Mesenchymal stem cell (in vitro differentiated cells and primary cell): Measurements from ENCODE around the gene MED29.

ENCODE experiments used
- DNase-seq: peaks from one replicate; pipeline ENCODE4 v3.0.0-alpha.2; 2013
- H2AFZ ChIP-seq: one replicate; pipeline ENCODE4 v1.6.1; 2013; ENCODE audit warnings: low read depth, mild to moderate bottlenecking, control low read depth, inconsistent platforms, low read length, moderate library complexity
- H2AK5ac ChIP-seq: 2 replicates; pipeline ENCODE4 v1.6.1; 2013; ENCODE audit warnings: low read length, moderate library complexity, mild to moderate bottlenecking, inconsistent platforms; ENCODE audit not compliant: severe bottlenecking
- H2BK120ac ChIP-seq: one replicate; pipeline ENCODE4 v1.6.1; 2013; ENCODE audit warnings: low read depth, mild to moderate bottlenecking, inconsistent platforms, low read length, moderate library complexity
- H2BK12ac ChIP-seq, 2 experiments: one replicate each; pipeline ENCODE4 v1.6.1; 2013; ENCODE audit warnings: inconsistent platforms in 2 of 2, low read length in 2 of 2, mild to moderate bottlenecking in 2 of 2, moderate library complexity in 2 of 2, control low read depth in 1 of 2
- H2BK15ac ChIP-seq: one replicate; pipeline ENCODE4 v1.6.1; 2013; ENCODE audit warnings: mild to moderate bottlenecking, low read depth, inconsistent platforms; ENCODE audit not compliant: poor library complexity, severe bottlenecking
- H2BK5ac ChIP-seq: 2 replicates; pipeline ENCODE4 v1.6.1; 2013; ENCODE audit warnings: low read depth, mild to moderate bottlenecking, low read length, control low read depth, inconsistent platforms; ENCODE audit not compliant: poor library complexity, severe bottlenecking
- H3K14ac ChIP-seq, 2 experiments: one replicate each; pipeline ENCODE4 v1.6.1; 2013; ENCODE audit warnings: inconsistent platforms in 2 of 2, low read length in 2 of 2, control low read depth in 1 of 2, mild to moderate bottlenecking in 1 of 2, moderate library complexity in 1 of 2
- H3K18ac ChIP-seq, 2 experiments: one replicate each; pipeline ENCODE4 v1.6.1; 2013; ENCODE audit warnings: inconsistent platforms in 2 of 2, low read length in 2 of 2, control low read depth in 1 of 2, low read depth in 1 of 2, mild to moderate bottlenecking in 1 of 2
- H3K23ac ChIP-seq, 2 experiments: one replicate each; pipeline ENCODE4 v1.6.1; 2013; ENCODE audit warnings: inconsistent platforms in 2 of 2, low read length in 2 of 2, mild to moderate bottlenecking in 2 of 2, moderate library complexity in 2 of 2, control low read depth in 1 of 2
- H3K27ac ChIP-seq: 2 replicates; pipeline ENCODE4 v1.5.1; 2013; ENCODE audit warnings: mild to moderate bottlenecking, moderate library complexity, low read length, control low read depth, inconsistent platforms; ENCODE audit not compliant: poor library complexity, severe bottlenecking
- H3K27me3 ChIP-seq, 2 experiments: 2 replicates each; pipeline versions ENCODE4 v1.6.1 to v1.7.0; 2013; ENCODE audit warnings: low read length in 2 of 2, mild to moderate bottlenecking in 2 of 2, moderate library complexity in 2 of 2, control low read depth in 1 of 2, inconsistent platforms in 1 of 2; ENCODE audit not compliant: control insufficient read depth in 1 of 2, insufficient read depth in 1 of 2
- H3K36me3 ChIP-seq, 2 experiments: 2 replicates each; pipeline versions ENCODE4 v1.6.1 to v1.7.0; 2013; ENCODE audit warnings: low read length in 2 of 2, control low read depth in 1 of 2, inconsistent platforms in 1 of 2, low read depth in 1 of 2, mild to moderate bottlenecking in 1 of 2; ENCODE audit not compliant: insufficient read depth in 2 of 2, control insufficient read depth in 1 of 2
- H3K4ac ChIP-seq, 2 experiments: one replicate each; pipeline ENCODE4 v1.6.1; 2013; ENCODE audit warnings: inconsistent platforms in 2 of 2, low read length in 2 of 2, mild to moderate bottlenecking in 2 of 2, moderate library complexity in 2 of 2, control low read depth in 1 of 2, low read depth in 1 of 2
- H3K4me1 ChIP-seq: 2 replicates; pipeline ENCODE4 v1.6.1; 2013; ENCODE audit warnings: low read depth, low read length, control low read depth; ENCODE audit not compliant: control insufficient read depth, insufficient read depth
- H3K4me2 ChIP-seq: 2 replicates; pipeline ENCODE4 v1.6.1; 2013; ENCODE audit warnings: low read length, mild to moderate bottlenecking, inconsistent platforms; ENCODE audit not compliant: poor library complexity, severe bottlenecking
- H3K4me3 ChIP-seq, 2 experiments: 2 replicates each; pipeline versions ENCODE4 v1.5.1 to v1.7.0; 2013; ENCODE audit warnings: low read length in 2 of 2, mild to moderate bottlenecking in 2 of 2, control low read depth in 1 of 2, low read depth in 1 of 2; ENCODE audit not compliant: insufficient read depth in 1 of 2
- H3K79me1 ChIP-seq: replicated peaks from 2 replicates; pipeline ENCODE4 v1.6.1; 2013; ENCODE audit warnings: mild to moderate bottlenecking, control low read depth, low read length, inconsistent platforms; ENCODE audit not compliant: poor library complexity, severe bottlenecking
- H3K9ac ChIP-seq: 2 replicates; pipeline ENCODE4 v1.7.0; 2013; ENCODE audit warnings: mild to moderate bottlenecking, low read length, moderate library complexity
- H3K9me3 ChIP-seq: 2 replicates; pipeline ENCODE4 v1.7.0; 2013; ENCODE audit warnings: mild to moderate bottlenecking, low read length; ENCODE audit not compliant: control insufficient read depth
- H4K8ac ChIP-seq: one replicate; pipeline ENCODE4 v1.6.1; 2013; ENCODE audit warnings: inconsistent platforms, mild to moderate bottlenecking, low read length, moderate library complexity
- H4K91ac ChIP-seq: one replicate; pipeline ENCODE4 v1.6.1; 2013; ENCODE audit warnings: mild to moderate bottlenecking, low read length, inconsistent platforms
- WGBS: methylation state at CpG from one replicate; pipeline ENCODE4 v1.1.7; 2013; ENCODE audit warnings: mixed read lengths; 5-methylcytosine and 5-hydroxymethylcytosine counted together

MED29 gene

DNA sequence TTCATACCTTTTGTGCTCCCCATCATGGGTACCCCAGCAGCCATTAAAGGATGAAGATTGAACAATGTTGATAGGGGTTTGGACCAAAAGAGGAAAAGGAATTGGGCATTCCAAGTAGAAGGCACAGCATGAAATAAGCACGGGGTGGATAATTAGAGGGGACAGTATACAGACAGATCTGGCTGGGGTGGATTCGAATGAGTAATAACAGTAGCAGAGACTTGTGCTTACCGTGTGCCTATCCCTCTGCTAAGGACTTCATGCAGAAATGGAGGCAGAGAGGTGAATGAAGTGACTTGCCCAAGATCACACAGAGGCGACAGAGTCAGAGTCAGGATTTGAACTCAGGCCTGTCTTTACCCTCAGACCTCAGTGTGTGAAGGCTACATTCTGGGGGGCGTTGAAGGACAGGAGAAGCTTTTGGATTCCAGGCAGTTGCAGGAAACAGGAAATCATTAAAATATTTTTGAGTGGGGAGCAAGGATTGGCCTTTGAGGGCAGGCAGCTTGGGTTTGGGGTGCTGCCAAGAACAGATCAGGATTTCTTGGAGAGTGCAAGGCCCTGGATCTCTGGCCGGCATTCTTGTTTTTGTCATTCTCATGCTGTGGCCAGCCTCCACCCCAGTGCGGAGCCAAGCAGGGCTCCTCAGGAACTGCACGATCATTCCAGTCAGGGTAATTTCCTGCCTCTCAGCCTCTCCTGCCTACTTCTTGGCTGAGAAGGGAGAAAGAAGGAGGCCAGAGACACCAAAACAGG is 19.0 kb upstream of the MED29 start:
- H3K9me3 ChIP-seq = no peaks in the 10 kb centered on the region
- H3K27ac ChIP-seq = no peak overlapping the region
- 64% methylated on average over 7 of the region's 8 CpGs for WGBS

DNA sequence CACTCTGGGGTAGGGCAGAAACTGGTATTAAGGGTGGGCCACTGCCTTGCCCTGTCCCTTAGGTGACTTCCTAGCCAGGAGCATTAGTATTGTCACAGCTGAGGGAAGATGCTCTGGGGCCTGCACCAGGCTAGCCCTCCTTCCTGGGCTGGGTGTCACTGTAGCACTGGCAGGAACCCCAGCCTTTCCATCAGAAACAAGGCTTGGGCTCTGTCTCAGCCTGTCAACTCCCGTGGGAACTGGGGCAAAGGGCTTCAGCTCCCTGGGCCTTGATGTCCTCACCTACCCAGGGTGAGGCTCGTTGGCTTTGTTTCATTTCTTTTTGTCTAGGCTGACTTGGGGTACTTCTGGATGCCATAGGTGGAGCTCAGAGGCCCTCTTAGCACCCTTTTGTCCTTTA is 18.2 kb upstream of the MED29 start:
- Histone ChIP-seq H2BK15ac (no peak overlapping the region), H3K79me1 (peaks cover 54% of the 10 kb centered on the region)

More for the DNA sequence above, 19.0 kb upstream of the MED29 start:
- Histone ChIP-seq H3K4me3 (no peak overlapping the region), H3K23ac (no peak overlapping the region), H3K4me2 (no peak overlapping the region), H3K79me1 (peaks cover 52% of the 10 kb centered on the region), H4K8ac (peak overlapping the region; percentile 27), H2BK5ac (no peak overlapping the region), H2AK5ac (no peak overlapping the region), H3K36me3 (peaks cover 59 to 77% of the 10 kb centered on the region in 2 experiments), H3K4me1 (peaks cover 3% of the 10 kb centered on the region), H3K27me3 (no peaks in the 10 kb centered on the region), H3K18ac (no peak overlapping the region), H3K9ac (peak overlapping the region; percentile 89), H2BK120ac (no peak overlapping the region), H2BK15ac (no peak overlapping the region), H2AFZ (no peak overlapping the region), H2BK12ac (no peak overlapping the region), H3K4ac (peak overlapping the region in 1 of 2 experiments; percentile 76), H4K91ac (peak overlapping the region; percentile 70), H3K14ac (no peak overlapping the region)
- DNase-seq = peak; percentile 72

DNA sequence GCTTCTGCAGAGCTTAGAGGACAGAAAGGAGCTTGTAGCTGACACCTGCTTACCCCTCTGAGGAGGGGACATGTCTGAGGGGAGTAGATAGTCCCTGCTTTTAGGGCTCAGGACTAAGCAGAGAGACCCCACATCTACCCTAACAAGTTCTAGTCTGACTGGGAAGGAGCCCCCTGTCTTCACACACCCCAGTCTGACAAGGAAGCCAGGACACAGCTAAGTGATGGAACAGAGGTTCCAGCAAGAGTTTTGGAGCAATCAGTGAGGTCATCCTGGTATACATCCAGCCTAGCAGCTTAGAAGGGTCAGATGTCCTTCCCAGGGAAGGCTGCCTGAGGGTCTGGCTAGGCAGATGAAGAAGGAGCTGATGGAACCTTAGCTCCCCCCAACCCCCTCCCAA is 15.2 kb upstream of the MED29 start:
- no peak for DNase-seq
- H2BK12ac ChIP-seq = no peak overlapping the region

More for the DNA sequence above, 18.2 kb upstream of the MED29 start:
- Histone ChIP-seq H3K14ac (no peak overlapping the region), H3K27ac (no peak overlapping the region), H3K9ac (peak overlapping the region; percentile 89), H3K18ac (peak overlapping the region; percentile 23 to 61), H3K4ac (peak overlapping the region in 1 of 2 experiments; percentile 76), H3K4me3 (peak overlapping the region in 1 of 2 experiments; percentile 28), H2AFZ (no peak overlapping the region), H3K23ac (peak overlapping the region in 1 of 2 experiments; percentile 37), H3K36me3 (peaks cover 66 to 84% of the 10 kb centered on the region in 2 experiments), H3K9me3 (no peaks in the 10 kb centered on the region), H3K27me3 (no peaks in the 10 kb centered on the region), H3K4me1 (peaks cover 3% of the 10 kb centered on the region), H4K8ac (peak overlapping the region; percentile 45), H4K91ac (peak overlapping the region; percentile 70), H2BK5ac (no peak overlapping the region), H2AK5ac (no peak overlapping the region), H2BK120ac (no peak overlapping the region), H3K4me2 (no peak overlapping the region), H2BK12ac (peak overlapping the region in 1 of 2 experiments; percentile 45)
- WGBS = 95% methylated on average over 2 of the region's 2 CpGs
- DNase-seq = no peak

DNA sequence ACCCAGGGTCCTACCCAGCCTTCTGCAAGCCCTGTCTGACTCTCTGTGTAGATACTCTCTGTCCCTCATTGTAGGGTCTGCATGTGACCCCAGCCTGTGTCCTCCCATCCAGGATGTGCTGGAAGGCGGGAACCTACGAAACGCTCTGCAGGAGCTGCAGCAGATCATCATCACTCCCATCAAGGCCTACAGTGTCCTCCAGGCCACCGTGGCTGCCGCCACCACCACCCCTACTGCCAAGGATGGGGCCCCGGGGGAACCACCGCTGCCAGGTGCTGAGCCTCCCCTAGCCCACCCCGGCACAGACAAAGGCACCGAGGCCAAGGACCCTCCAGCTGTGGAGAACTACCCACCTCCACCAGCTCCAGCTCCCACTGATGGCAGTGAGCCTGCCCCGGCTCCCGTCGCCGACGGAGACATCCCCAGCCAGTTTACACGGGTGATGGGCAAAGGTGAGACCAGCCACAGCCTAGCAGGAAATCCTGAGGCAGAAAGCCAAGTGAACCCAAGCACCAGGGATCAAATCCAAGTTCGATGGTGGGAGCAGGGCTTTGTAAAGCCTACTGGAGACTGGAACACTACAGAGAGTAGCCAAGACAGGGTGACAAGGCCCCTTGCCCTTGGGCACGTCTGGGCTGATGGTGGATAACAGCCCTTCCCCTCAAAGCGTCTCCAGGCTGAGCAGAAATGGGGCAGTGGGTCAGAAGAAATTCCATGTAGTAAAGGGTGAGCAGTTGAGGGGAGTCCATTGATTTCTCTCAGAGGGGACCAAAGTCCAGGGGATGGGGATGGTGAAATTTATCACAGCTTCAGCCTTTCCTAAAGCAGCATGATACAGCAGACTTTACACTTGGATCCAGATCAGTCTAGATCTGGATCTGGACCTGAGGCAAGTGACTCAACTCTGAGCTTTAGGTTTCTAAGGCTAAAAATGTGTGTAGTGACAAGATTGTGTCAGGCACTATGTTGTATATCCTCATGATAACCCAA is 13.5 kb upstream of the MED29 start:
- H4K8ac ChIP-seq = no peak overlapping the region
- 96% methylated on average over 18 of the region's 18 CpGs for WGBS
- H3K9me3 ChIP-seq = no peaks in the 10 kb centered on the region
- no peak overlapping the region for H2BK5ac ChIP-seq
- H3K9ac ChIP-seq = peak overlapping the region; percentile 83
- H3K4me1 ChIP-seq = peaks cover 3% of the 10 kb centered on the region
- H3K4ac ChIP-seq = no peak overlapping the region
- H4K91ac ChIP-seq = no peak overlapping the region
- H3K18ac ChIP-seq = no peak overlapping the region
- H2AFZ ChIP-seq = no peak overlapping the region
- no peak for DNase-seq
- H2BK120ac ChIP-seq = no peak overlapping the region
- H3K23ac ChIP-seq = no peak overlapping the region
- H3K27ac ChIP-seq = no peak overlapping the region
- peak overlapping the region in 1 of 2 experiments; percentile 14 for H3K4me3 ChIP-seq
- no peak overlapping the region for H2BK12ac ChIP-seq
- no peak overlapping the region for H2BK15ac ChIP-seq
- H3K4me2 ChIP-seq = no peak overlapping the region
- no peak overlapping the region for H2AK5ac ChIP-seq
- H3K36me3 ChIP-seq = peaks cover 86 to 92% of the 10 kb centered on the region in 2 experiments
- H3K79me1 ChIP-seq = peaks cover 31% of the 10 kb centered on the region
- no peaks in the 10 kb centered on the region for H3K27me3 ChIP-seq
- no peak overlapping the region for H3K14ac ChIP-seq

More for the DNA sequence above, 15.2 kb upstream of the MED29 start:
- Histone ChIP-seq H3K4me3 (no peak overlapping the region), H3K79me1 (peaks cover 38% of the 10 kb centered on the region), H4K91ac (no peak overlapping the region), H3K9ac (no peak overlapping the region), H2BK5ac (no peak overlapping the region), H4K8ac (no peak overlapping the region), H3K27me3 (no peaks in the 10 kb centered on the region), H3K27ac (no peak overlapping the region), H3K4me2 (no peak overlapping the region), H3K36me3 (peaks cover 80 to 85% of the 10 kb centered on the region in 2 experiments), H3K14ac (no peak overlapping the region), H3K4me1 (peaks cover 3% of the 10 kb centered on the region), H2AK5ac (no peak overlapping the region), H3K9me3 (no peaks in the 10 kb centered on the region), H2AFZ (no peak overlapping the region), H3K4ac (no peak overlapping the region), H3K23ac (no peak overlapping the region), H2BK15ac (no peak overlapping the region), H3K18ac (no peak overlapping the region), H2BK120ac (no peak overlapping the region)
